ENCODE measurements around the gene DZIP1L. TPM values are rescaled to one million over a fixed set of nuclear protein-coding genes. Genes with fewer than 3 reads are reported as not detected.
"Not testable (repeated sequence)": the region's sequence is repeated elsewhere in the genome, so short reads cannot be mapped to it uniquely, and the experiment has no call there.

Gene DZIP1L, protein sequence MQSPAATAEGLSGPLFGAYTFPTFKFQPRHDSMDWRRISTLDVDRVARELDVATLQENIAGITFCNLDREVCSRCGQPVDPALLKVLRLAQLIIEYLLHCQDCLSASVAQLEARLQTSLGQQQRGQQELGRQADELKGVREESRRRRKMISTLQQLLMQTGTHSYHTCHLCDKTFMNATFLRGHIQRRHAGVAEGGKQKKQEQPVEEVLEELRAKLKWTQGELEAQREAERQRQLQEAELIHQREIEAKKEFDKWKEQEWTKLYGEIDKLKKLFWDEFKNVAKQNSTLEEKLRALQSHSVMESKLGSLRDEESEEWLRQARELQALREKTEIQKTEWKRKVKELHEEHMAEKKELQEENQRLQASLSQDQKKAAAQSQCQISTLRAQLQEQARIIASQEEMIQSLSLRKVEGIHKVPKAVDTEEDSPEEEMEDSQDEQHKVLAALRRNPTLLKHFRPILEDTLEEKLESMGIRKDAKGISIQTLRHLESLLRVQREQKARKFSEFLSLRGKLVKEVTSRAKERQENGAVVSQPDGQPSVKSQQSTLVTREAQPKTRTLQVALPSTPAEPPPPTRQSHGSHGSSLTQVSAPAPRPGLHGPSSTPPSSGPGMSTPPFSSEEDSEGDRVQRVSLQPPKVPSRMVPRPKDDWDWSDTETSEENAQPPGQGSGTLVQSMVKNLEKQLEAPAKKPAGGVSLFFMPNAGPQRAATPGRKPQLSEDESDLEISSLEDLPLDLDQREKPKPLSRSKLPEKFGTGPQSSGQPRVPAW
- 10 to 100 TPM in 1 of 4 donors, 1 to 10 TPM in 3; 2.8 to 40.4 (median 5.5) TPM for total RNA-seq

DNA sequence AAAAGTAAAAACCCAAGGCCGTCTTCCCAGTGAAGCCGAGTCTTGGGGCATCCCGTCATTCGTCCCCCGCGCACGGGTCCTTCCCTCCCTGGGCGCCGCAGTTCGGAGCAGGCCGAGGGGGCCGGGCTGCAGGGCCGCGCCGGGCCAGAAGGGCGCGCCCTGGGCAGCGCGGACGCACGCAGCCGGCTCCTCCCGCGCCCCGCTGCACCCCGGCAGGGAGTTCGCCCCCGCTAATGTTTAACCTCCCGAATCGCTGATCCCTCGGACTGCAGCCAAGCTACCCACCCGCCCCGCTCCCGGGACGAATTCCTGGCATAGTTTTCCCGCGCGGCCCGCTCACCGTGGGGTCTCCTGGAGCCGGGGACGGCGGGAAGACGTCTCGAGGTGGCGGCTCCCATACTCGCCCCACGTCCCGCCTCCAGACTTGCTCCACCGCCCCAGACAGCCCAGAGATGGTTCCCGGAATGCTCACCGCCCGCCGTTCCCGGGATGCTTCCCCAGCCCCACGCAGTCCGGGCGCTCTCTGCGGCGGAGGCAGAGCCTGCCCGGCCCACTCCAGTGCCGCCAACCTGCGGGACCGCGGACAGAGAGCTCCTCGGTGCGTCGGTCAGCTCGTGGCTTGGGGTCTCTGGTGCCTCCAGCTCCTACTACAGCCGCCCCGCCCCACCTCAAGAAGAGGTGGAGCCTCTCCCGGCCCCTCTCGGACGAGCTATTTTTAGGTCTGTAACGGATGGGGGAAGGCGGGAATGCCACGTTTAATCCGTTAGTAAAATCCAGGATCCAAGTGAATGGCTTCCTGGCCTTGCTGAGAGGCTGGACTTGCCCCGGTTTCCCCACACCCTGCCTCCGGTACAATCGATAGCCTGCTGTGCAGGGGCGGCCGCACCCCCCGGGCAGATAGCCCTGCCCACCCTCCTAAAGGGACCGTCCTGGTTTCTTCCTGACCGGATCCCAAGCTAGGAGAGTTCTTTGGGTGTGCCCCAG, at the start of gene DZIP1L:
Gene DZIP1L (minus strand): TSS at position 621 of the 984 bp plus-strand sequence. CDS start 11,637 bp downstream, outside the sequence.
- no peaks in the 10 kb centered on the region for H3K27me3 ChIP-seq
- H3K36me3 ChIP-seq = no peaks in the 10 kb centered on the region
- H3K4me1 ChIP-seq = peaks cover 0 to 10% (median 3%) of the 10 kb centered on the region in 4 donors
- TF ChIP-seq, protein P1, sequence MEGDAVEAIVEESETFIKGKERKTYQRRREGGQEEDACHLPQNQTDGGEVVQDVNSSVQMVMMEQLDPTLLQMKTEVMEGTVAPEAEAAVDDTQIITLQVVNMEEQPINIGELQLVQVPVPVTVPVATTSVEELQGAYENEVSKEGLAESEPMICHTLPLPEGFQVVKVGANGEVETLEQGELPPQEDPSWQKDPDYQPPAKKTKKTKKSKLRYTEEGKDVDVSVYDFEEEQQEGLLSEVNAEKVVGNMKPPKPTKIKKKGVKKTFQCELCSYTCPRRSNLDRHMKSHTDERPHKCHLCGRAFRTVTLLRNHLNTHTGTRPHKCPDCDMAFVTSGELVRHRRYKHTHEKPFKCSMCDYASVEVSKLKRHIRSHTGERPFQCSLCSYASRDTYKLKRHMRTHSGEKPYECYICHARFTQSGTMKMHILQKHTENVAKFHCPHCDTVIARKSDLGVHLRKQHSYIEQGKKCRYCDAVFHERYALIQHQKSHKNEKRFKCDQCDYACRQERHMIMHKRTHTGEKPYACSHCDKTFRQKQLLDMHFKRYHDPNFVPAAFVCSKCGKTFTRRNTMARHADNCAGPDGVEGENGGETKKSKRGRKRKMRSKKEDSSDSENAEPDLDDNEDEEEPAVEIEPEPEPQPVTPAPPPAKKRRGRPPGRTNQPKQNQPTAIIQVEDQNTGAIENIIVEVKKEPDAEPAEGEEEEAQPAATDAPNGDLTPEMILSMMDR (IDR thresholded peaks at IDR 0.05) = peak; percentile 27 to 46 (median 44)
- no peak for TF ChIP-seq POLR2A (IDR thresholded peaks at IDR 0.05)
- no peaks in the 10 kb centered on the region for H3K9me3 ChIP-seq
- H3K27ac ChIP-seq = peak within 1 kb of the TSS; percentile 67 to 87 (median 74)
- peak in 2 of 3 donors; percentile 54 to 62 for DNase-seq
- H3K4me3 ChIP-seq = peak within 1 kb of the TSS; percentile 52 to 66 (median 56)

DNA sequence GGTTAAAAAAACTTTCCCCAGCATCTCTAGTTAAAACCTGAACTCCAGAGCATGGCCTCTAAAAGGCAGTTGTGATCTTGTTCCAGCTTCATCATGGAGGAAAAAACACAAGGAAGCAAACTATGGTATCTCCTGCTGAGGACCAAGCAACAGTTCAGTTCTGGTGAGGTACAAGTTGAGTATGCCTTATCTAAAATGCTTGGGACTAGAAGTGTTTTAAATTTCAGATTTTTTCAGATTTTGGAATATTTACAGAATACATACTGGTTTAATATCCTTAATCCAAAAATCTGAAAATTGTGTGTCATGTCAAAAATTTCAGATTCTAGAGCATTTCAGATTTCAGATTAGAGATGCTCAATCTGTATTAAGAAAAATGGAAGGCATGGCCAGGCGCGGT, 49.7 kb upstream of the DZIP1L start:
- Histone ChIP-seq H3K4me1 (no peaks in the 10 kb centered on the region), H3K36me3 (peaks cover 0 to 81% (median 0%) of the 10 kb centered on the region in 3 donors), H3K27me3 (no peaks in the 10 kb centered on the region), H3K27ac (no peak overlapping the region), H3K4me3 (no peak overlapping the region), H3K9me3 (no peaks in the 10 kb centered on the region)
- DNase-seq = no peak
- TF ChIP-seq, protein P1 (IDR thresholded peaks at IDR 0.05) = no peak
- no peak for TF ChIP-seq POLR2A (IDR thresholded peaks at IDR 0.05)

DNA sequence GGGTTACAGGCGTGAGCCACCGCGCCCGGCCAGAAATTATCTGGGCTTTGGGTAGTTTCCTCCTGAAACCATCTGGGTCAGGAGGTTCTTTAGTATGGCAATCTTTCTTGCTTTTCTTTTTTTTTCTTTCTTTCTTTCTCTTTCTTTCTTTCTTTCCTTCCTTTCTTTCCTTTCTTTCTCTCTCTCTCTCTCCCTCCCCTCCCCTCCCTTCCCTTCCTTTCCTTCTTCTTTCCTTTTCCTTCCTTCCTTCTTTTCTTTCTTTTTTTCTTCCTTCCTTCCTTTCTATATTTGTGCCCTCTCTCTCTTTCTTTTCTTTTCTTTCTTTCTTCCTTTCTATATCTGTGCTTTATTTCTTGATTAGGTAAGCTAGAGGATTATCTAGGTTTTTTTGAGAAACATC, 42.3 kb upstream of the DZIP1L start:
- TF ChIP-seq, protein P1 (IDR thresholded peaks at IDR 0.05) = no peak
- TF ChIP-seq POLR2A (IDR thresholded peaks at IDR 0.05) = no peak
- no peak overlapping the region for H3K27ac ChIP-seq
- H3K4me3 ChIP-seq = no peak overlapping the region
- no peaks in the 10 kb centered on the region for H3K27me3 ChIP-seq
- H3K36me3 ChIP-seq = peaks cover 0 to 21% (median 0%) of the 10 kb centered on the region in 3 donors
- DNase-seq = no peak
- no peaks in the 10 kb centered on the region for H3K9me3 ChIP-seq
- H3K4me1 ChIP-seq = no peaks in the 10 kb centered on the region

DNA sequence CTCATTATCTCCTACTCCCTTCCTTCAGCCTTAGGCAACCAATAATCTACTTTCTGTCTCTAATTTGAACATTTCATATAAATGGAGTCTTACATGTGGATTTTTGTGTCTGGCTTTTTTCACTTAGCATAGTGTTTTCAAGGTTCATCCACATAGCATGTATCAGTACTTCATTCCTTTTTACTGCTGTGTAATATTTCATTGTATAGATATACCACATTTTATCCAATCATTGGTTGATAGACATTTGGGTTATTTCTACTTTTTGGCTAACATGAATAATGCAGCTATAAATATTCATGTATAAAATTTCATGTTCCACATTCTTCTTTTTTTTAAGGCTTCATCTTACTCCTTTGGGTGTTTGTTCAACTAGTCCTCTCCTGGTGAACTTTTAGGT, 39.1 kb upstream of the DZIP1L start:
- TF ChIP-seq, protein P1 (IDR thresholded peaks at IDR 0.05) = no peak
- TF ChIP-seq POLR2A (IDR thresholded peaks at IDR 0.05) = no peak
- no peaks in the 10 kb centered on the region for H3K4me1 ChIP-seq
- DNase-seq = no peak
- no peaks in the 10 kb centered on the region for H3K9me3 ChIP-seq
- no peaks in the 10 kb centered on the region for H3K27me3 ChIP-seq
- H3K36me3 ChIP-seq = no peaks in the 10 kb centered on the region
- no peak overlapping the region for H3K4me3 ChIP-seq
- H3K27ac ChIP-seq = no peak overlapping the region

DNA sequence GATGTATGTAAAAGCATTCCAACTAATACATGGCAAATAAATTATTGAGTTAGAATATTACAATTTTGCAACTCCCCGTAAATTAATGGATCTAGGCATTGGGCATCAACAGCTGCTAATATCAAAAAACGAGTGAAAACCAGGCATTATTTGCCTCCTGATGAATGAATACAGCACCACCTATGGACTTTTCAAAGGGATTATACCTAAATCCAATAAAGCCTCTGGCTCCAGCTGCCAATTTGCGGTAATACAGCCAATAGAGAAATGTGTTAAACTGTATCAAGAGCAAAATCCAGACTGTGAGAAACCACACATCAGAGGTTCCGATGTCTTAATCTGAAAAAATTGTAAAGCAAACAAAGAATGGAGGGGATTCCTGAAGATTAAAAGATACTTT, 33.1 kb upstream of the DZIP1L start:
- no peak overlapping the region for H3K27ac ChIP-seq
- TF ChIP-seq POLR2A (IDR thresholded peaks at IDR 0.05) = no peak
- TF ChIP-seq, protein P1 (IDR thresholded peaks at IDR 0.05) = no peak
- no peak for DNase-seq

DNA sequence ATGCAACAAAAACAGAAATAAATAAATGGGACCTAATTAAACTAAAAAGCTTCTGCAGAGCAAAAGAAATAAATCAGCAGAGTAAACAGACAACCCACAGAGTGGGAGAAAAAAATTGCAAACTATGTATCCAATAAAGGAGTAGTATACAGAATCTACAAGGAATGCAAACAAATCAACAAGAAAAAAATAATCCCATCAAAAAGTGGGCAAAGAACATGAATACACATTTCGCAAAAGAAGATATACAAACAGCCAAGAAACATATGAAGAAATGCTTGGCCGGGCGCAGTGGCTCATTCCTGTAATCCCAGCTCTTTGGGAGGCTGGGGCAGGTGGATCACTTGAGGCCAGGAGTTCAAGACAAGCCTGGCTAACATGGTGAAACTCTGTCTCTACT, 26.8 kb upstream of the DZIP1L start:
- H3K27me3 ChIP-seq, H3K36me3 ChIP-seq, H3K4me3 ChIP-seq, H3K27ac ChIP-seq, H3K9me3 ChIP-seq, DNase-seq, H3K4me1 ChIP-seq: not testable (repeated sequence)

More for the DNA sequence above, 33.1 kb upstream of the DZIP1L start:
- H3K36me3 ChIP-seq = no peaks in the 10 kb centered on the region
- no peaks in the 10 kb centered on the region for H3K4me1 ChIP-seq
- no peak overlapping the region for H3K4me3 ChIP-seq
- H3K9me3 ChIP-seq = no peaks in the 10 kb centered on the region
- H3K27me3 ChIP-seq = no peaks in the 10 kb centered on the region

Measured in Peyer's patch (tissue), 4 donors.